ENCODE measurements around the gene DST.

DNA sequence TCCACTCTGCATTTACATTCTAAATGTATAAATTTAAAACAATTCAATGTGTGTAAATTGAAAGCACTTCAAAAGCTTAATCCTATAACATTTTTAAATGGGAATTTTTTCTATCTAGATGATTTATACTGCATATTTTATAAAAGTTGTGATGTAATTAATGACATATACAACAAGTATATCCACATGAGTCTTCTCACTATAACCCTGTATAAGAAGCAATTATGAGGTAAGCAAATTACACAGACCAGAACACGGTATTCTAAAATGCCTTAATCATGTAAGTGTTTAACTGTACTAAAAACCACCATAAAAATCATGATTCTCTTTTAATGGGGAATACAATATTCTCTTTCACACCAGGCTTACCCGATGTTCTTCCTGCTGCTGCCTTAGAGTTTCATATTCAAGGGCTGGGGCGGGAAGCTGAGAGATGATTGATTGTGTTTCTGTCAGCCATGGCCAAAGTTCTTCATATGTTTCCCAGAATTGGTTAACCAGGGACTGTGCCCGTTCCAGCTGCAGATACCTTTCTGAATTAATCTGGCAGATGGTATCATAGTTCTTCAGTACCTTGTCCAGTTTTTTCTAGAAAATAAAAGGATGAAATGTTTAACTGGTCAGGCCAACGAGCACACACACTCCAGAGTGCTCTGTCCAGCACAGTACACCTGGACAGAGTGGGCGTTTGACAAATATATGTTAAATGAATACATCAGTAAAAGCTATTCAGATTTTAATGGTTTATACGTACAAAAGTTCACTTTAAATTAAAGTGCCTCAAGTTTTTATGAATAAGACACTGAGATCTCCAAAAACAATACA is 127.4 kb downstream of the DST start:
- TF ChIP-seq POLR2A (IDR thresholded peaks at IDR 0.05; ENCODE audit: low read depth, low read length) (no peak), NFE2L2 (IDR thresholded peaks at IDR 0.05; ENCODE audit: low read depth, low read length) (no peak)
- TF ChIP-seq, protein P1, sequence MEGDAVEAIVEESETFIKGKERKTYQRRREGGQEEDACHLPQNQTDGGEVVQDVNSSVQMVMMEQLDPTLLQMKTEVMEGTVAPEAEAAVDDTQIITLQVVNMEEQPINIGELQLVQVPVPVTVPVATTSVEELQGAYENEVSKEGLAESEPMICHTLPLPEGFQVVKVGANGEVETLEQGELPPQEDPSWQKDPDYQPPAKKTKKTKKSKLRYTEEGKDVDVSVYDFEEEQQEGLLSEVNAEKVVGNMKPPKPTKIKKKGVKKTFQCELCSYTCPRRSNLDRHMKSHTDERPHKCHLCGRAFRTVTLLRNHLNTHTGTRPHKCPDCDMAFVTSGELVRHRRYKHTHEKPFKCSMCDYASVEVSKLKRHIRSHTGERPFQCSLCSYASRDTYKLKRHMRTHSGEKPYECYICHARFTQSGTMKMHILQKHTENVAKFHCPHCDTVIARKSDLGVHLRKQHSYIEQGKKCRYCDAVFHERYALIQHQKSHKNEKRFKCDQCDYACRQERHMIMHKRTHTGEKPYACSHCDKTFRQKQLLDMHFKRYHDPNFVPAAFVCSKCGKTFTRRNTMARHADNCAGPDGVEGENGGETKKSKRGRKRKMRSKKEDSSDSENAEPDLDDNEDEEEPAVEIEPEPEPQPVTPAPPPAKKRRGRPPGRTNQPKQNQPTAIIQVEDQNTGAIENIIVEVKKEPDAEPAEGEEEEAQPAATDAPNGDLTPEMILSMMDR (conservative IDR thresholded peaks at IDR 0.05; ENCODE audit: low read depth, low read length), result no peak
